CD4-positive, alpha-beta T cell treated with Interleukin-1 beta for 1 hour (primary cell): ENCODE measurements around the gene CRYBG1.

Experiments
- DNase-seq, 2 donors: peaks; one replicate each; pipeline ENCODE4 v3.0.0-alpha.2; 2020 to 2022

The CRYBG1 gene

GRCh38 chr6:106466211-106466610 is 105.7 kb downstream of the CRYBG1 start:
- DNase-seq, result no peak

GRCh38 chr6:106468935-106469334 is 108.4 kb downstream of the CRYBG1 start:
- no peak for DNase-seq

GRCh38 chr6:106469882-106470281 is 109.4 kb downstream of the CRYBG1 start:
- no peak for DNase-seq

DNA sequence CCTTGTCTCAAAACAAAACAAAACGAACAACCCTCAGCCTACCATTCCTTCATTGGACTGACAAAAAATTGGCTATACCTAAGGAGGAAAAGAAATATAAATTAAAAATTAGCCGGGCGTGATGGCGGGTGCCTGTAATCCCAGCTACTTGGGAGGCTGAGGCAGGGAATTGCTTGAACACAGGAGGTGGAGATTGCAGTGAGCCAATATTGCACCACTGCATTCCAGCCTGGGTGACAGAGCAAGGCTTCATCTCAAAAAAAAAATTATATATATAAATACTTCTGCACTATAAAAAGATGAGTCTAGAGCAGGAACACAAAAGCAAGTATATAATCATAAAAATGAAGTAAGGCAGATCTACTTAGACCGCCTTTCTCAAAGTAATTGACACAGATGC is 109.8 kb downstream of the CRYBG1 start:
- DNase-seq, result no peak

- DNase-seq, result no peak
Observed at GRCh38 chr6:106470811-106471210, 110.3 kb downstream of the CRYBG1 start.

GRCh38 chr6:106473812-106474211 is 113.3 kb downstream of the CRYBG1 start:
- no peak for DNase-seq

- no peak for DNase-seq
Observed at GRCh38 chr6:106474466-106474865, 113.9 kb downstream of the CRYBG1 start.

GRCh38 chr6:106475284-106475683 is 114.8 kb downstream of the CRYBG1 start:
- no peak for DNase-seq

DNA sequence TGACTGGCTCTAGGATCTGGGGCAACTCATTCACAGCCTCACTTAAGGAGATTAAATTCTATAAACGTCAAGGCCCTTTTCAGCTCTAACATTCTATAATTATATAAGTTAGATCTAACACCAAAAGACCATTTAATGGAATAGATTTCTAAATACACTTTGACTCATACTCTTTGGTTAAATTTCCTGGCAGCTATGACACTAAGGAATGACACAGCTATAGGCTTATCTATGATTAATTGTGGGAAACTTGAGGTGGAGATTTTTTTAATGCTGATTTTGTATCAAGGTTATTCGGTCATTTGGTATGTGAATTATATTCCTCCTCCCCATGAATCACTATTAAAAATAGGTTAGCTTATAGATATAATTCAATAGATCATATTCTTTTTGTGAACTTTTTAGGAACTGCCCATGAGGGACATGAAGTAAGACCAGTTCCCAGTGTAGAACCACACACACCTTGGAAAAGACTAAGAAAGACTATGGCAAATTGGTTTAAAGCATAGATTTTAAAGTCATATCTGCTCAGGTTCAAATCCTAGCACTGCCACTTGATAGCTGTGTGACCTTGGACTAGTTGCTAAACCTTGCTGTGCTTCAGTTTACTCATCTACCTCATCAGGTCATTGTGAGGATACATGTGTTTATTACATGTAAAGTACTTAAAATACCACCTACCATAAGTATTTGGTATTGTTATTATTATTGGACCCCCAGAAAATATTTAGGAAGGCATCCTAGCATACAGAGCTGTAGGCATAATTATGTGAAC is 116.0 kb downstream of the CRYBG1 start:
- DNase-seq, result no peak

DNA sequence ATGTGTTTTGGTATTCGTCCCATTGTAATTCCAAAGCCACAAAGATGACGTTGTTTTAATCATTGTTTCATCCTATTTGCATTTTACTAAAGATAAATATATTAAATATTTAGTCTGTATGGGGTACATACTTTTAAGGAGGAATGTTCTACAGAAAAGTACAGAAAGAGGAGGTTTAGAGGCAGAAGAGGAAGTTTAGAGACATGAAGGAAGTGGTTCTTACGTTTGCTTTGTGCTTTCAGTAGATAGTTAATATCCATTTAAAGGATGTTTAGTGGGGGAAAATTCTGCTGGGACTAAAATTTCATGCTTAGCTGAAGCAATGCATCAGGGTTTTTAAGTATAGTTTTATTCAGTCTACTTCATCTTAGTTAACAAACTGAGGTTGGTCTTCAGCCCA is 116.6 kb downstream of the CRYBG1 start:
- no peak for DNase-seq

GRCh38 chr6:106477790-106478189 is 117.3 kb downstream of the CRYBG1 start:
- DNase-seq, result no peak

- no peak for DNase-seq
Observed at GRCh38 chr6:106486236-106486635, 125.7 kb downstream of the CRYBG1 start.

- DNase-seq, result no peak
Observed at GRCh38 chr6:106488494-106489370, 128.2 kb downstream of the CRYBG1 start.

GRCh38 chr6:106490030-106490429 is 129.5 kb downstream of the CRYBG1 start:
- DNase-seq, result no peak

DNA sequence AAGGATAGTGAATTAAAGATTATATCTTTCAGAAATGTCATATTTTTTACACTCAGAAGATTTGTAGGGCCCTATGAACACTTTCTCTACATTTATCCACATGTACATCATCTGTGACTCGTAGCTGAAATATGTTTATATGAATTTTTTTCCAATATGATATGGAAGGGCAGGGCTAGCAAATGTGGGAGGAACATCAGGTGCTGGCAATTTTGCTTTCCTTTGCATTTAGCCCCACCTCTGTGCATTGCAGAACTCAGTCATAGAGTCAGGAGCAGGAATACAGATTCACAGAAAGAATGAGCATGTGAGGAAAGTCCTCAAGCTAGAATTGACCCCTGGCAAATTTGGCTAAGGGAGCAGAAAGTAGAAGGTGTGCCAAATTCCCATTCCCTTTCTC is 129.9 kb downstream of the CRYBG1 start:
- DNase-seq, result no peak

- no peak for DNase-seq
Observed at GRCh38 chr6:106490974-106491373, 130.5 kb downstream of the CRYBG1 start.

GRCh38 chr6:106495014-106495413 is 134.5 kb downstream of the CRYBG1 start:
- no peak for DNase-seq

DNA sequence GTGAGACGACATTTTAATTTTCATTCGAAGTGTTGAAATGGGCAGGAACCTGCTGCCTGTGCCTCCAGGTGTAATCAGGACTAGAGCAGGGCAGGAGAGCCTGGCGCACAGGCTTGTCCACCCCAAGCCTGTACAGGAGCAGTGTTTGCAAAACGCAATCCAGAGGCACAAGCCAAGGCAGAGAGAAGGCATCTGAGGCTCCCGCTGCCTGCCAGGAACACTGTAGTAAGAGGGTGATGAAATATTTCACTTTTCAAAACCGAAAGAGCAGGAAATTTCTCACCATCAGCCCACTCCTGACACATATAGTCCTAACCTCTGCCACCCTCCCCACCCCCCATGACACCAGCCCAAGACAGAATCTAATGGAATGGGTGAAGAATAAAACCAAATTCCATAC is 136.3 kb downstream of the CRYBG1 start:
- no peak for DNase-seq

GRCh38 chr6:106501960-106502371 is 141.4 kb downstream of the CRYBG1 start:
- no peak for DNase-seq

DNA sequence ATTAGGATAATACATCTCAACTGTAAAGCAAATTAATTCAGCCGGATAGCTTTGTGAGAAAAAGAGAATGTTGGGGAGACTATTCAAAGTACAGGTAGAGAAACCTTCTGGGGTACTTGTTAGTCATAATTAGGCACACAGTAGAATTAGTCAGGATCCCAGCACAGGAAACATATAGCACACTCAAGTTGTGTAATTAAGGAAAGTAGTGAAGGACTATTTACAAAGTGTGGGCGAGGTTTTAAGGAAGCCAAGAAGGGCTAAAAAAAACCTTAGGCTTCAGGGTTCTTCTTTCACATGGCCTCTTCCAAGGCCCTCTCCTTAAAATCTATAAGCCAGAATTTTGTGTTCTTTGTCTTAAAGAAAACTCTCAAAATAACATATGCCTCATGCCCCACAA is 142.0 kb downstream of the CRYBG1 start:
- DNase-seq, result no peak

- no peak for DNase-seq
Observed at GRCh38 chr6:106508277-106508676, 147.8 kb downstream of the CRYBG1 start.

DNA sequence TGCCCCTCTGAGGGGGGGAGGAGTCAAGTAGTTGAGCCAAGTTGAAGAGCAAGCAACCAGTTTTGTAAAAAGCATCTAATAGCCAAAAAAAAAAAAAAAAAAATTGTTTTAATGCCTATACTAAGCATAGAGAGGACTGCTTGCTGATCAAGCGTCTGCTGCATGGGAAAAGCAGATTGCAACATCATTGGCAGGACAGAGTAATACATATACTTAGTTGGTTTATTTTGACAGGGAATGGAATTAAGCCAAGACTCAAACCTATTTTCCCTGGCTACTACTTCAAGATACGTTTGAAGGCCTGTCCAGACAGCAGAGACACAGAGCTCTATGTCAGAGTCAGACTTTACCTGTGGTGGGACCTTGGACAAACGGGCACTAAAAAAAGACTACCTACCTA is 148.3 kb downstream of the CRYBG1 start:
- DNase-seq, result no peak

DNA sequence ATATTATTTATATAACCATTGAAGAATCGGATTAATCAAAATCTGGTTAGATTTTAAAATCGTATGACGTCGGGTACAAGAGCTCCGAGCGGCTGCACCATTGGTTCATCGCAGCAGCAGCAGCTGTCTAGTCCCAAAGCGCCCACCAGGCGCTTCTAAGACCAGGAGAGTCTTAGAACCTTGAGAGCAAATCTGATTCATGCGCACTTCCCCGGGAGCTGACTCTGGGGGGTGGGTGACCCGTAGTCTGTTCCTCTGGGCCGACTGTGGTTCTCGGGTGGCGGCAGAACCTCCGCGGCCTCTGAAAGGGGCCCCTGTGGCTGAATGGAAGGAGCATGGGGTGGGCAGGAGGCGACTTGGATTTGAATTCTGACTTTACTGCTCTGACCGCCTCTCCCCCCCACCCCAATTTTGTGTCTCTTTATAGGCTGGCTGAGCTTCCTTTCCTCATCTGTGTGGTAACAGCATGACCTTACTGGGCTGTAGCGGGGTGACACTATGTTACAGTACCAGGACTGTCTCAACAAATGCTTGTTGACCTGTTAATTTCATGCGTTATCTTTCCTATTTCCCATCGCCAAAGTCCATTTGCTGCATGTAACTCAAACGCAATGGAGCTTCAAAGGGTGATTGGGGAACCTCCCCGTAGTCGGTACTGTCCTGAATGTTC is 149.0 kb downstream of the CRYBG1 start:
- DNase-seq, result peak in 1 of 2 donors; percentile 62
